GM12801 (cell line): ENCODE measurements around the gene TXNRD1.

Experiments
- TF ChIP-seq, protein P1 (sequence below): IDR thresholded peaks from one replicate; pipeline ENCODE4 v1.5.1; 2011; ENCODE audit warnings: control low read depth; ENCODE audit not compliant: insufficient read length; ENCODE audit errors: extremely low read depth

Gene TXNRD1

DNA sequence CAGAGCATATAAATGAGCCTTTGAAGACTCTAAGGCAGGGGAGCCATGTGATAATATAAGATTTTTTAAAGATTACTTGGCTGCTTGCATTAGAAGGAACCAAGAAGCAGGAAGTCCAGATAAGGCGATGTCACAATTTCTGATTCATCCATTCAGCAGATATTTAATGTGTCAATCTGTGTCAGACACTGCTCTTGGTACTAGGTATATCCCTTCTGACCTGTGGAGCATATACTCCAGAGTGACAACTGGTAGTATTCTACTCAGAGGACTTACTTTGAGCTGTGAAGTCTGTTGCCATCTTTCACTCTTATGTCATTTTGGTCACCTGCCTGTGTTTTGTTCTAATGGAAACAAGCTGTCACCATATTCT, 98.6 kb downstream of the TXNRD1 start:
- TF ChIP-seq, protein P1, sequence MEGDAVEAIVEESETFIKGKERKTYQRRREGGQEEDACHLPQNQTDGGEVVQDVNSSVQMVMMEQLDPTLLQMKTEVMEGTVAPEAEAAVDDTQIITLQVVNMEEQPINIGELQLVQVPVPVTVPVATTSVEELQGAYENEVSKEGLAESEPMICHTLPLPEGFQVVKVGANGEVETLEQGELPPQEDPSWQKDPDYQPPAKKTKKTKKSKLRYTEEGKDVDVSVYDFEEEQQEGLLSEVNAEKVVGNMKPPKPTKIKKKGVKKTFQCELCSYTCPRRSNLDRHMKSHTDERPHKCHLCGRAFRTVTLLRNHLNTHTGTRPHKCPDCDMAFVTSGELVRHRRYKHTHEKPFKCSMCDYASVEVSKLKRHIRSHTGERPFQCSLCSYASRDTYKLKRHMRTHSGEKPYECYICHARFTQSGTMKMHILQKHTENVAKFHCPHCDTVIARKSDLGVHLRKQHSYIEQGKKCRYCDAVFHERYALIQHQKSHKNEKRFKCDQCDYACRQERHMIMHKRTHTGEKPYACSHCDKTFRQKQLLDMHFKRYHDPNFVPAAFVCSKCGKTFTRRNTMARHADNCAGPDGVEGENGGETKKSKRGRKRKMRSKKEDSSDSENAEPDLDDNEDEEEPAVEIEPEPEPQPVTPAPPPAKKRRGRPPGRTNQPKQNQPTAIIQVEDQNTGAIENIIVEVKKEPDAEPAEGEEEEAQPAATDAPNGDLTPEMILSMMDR: no peak

DNA sequence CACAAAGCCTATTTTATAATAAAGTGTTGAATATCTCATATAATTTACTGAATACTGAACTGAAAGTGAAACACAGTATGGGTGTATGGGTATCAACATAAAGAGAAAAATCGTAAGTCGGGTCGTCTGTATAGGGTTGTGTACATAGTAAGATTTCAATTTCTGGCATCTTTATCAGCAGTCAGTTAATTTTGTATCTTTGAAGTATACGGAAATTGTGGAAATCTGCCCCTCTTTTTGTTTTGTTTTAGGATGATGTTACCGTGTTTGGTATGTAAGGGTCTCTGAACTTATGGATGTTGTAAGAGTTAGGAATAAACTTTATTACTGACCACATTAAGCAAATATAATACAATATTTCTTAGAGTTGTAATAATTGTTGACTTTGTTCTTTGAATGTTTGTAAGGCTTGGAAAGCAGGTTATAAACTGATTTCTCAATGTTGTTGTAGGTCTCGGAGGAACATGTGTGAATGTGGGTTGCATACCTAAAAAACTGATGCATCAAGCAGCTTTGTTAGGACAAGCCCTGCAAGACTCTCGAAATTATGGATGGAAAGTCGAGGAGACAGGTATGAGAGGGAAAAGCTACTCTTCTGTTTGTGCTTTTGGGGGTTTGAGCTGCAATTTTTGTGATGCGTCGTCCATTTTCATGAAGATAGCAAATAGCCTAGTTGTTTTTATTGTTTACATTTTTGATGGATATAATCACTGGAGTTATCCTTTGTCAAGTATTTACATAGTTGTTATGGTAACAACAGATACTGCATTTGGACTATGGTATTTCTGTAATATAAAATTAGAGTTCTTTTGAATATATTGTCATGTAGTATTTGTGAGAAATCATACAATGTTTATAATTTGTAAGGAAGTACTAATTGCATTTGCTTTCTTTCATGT, 100.0 kb downstream of the TXNRD1 start:
- TF ChIP-seq, protein P1: no peak

DNA sequence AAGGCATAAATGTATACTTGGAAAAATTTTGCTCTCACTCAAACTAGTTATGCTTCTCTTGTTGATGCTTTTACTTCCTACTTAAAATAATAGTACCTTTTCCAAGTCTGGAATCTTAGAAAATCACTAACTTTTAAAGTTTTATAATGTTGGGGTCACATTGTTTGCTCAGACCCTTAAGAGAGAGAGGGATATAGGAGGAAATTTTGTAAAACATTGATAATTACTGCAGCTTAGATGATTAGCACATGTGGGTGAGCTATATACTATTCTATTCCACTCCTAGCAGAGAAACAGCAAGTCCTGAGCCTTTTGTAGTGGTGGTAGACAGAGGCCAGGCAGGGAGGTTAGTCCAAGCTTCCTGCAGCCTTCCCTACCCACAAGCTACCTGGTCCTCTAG, 101.4 kb downstream of the TXNRD1 start:
- TF ChIP-seq, protein P1: no peak

DNA sequence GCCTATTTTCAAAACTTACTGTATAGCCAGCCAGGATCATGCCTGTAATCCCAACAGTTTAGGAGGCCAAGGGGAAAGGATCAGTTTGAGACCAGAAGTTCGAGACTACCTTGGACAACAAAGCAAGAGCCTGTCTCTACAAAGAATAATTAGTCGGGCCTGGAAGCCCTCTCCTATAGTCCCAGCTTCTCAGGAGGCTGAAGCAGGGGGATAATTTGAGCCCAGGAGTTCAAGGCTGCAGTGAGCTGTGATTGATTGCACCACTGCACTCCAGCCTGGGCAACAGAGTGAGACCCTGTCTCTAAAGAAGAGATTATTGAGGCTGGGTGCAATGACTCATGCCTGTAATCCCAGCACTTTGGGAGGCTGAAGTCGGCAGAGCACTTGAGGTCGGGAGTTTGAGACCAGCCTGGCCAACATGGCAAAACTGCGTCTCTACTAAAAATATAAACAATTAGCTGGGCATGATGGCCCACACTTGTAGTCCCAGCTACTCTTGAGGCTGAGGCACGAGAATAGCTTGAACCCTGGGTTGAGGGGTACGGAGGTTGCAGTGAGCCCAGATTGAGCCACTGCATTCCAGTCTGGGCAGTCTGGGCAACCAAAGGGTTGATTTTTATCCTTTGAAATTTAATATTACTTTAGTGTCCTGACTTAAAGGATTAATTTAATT, 102.1 kb downstream of the TXNRD1 start:
- TF ChIP-seq, protein P1: no peak

DNA sequence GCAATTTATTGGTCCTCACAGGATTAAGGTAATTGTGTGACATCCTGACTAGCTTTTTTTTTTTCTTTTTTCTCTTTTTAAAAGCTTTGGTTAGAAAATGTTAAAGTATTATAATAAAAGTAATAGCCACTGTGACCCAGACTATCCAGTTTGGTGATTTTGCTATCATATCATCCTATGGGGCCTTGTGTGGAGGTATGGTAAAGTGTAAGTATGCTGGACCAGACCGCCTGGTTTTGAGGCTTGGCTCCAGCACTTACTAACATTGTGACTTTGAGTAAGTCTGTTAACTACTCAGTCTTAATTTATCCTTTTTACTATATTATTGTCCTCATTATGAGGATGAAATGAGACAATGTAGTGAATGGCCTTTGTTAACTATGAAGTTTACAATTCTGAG, 103.4 kb downstream of the TXNRD1 start:
- TF ChIP-seq, protein P1: no peak

DNA sequence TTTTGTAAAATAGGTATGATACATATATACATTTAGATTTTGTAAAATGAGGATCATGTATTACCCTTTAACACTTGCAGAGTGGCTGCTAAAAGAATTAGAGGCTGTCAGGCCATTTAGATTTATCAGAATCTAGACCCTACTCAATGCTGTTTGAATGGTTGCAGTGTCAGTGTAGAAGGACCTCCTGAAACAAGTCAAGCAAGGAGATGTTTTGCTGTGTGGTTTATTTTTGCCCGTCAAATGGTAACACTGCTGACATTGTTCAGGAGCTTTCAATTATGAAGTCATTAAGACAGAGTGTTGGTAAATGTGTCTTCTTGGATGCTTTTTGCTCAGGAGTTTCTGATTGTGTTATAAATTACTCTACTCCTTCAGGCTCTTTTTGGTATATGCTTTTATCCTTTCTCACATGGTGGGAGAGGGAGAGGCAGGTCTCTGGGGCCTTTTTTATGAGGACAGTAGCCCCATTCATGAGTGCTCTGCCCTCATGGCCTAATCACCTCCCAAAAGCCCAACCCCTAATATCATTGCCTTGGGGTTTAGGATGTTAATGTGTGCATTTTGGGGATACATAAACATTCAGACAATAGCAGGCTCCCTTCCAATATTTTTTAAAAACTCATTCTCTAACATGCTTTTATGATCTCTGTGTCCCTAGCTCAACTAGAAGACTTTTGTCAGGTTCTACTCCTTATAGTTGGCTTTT, 104.5 kb downstream of the TXNRD1 start:
- TF ChIP-seq, protein P1: no peak

DNA sequence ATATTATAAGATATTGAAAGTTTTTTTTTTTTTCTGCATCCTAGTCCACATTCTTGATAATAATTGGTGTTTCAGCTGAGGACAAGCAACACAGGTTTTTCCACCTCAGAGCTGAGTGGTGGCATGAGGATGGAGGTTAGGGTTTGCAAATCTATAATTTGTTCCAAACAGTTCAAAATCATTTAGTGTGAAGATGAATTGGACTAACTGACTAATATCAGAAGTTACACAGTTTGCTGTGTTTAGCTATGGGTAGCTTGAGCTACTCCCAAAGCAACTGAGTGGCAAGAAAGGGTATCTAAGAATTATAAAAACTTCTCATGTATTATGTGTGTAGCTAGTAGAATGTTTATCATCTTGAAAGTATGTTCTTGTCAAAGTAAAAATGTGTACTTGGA, 105.0 kb downstream of the TXNRD1 start:
- TF ChIP-seq, protein P1: no peak
